ENCODE measurements around the gene ACHE.

The ACHE gene

GRCh38 chr7:100885440-100886141, 10.1 kb downstream of the ACHE start:
- H3K27me3 ChIP-seq (ENCODE audit: control insufficient read depth in 5 of 5, insufficient read depth in 4 of 5, low read length in 5 of 5) = peaks cover 0 to under 1% (median 0%) of the 10 kb centered on the region in 5 donors
- no peak overlapping the region for H3K4me3 ChIP-seq (ENCODE audit: low read depth in 1 of 5, low read length in 5 of 5)
- no peak overlapping the region for H3K9ac ChIP-seq (ENCODE audit: low read length in 5 of 5)
- no peaks in the 10 kb centered on the region for H3K9me3 ChIP-seq (ENCODE audit: control insufficient read depth in 5 of 5, low read length in 5 of 5)
- peaks cover 0 to 80% (median 77%) of the 10 kb centered on the region in 5 donors for H3K36me3 ChIP-seq (ENCODE audit: control insufficient read depth in 5 of 5, insufficient read depth in 5 of 5, low read length in 5 of 5)
- peaks cover 1 to 35% (median 32%) of the 10 kb centered on the region in 5 donors for H3K4me1 ChIP-seq (ENCODE audit: control insufficient read depth in 5 of 5, insufficient read depth in 5 of 5, low read length in 5 of 5)
- H3K27ac ChIP-seq (ENCODE audit: low read depth, low read length) = no peak overlapping the region

GRCh38 chr7:100884736-100885439, 10.8 kb downstream of the ACHE start:
- Histone ChIP-seq H3K36me3 (ENCODE audit: control insufficient read depth in 5 of 5, insufficient read depth in 5 of 5, low read length in 5 of 5) (peaks cover 0 to 83% (median 79%) of the 10 kb centered on the region in 5 donors), H3K4me1 (ENCODE audit: control insufficient read depth in 5 of 5, insufficient read depth in 5 of 5, low read length in 5 of 5) (peaks cover 1 to 28% (median 25%) of the 10 kb centered on the region in 5 donors), H3K27ac (ENCODE audit: low read depth, low read length) (no peak overlapping the region)

GRCh38 chr7:100882785-100883526, 12.7 kb downstream of the ACHE start:
- peak overlapping the region in 1 of 5 donors; percentile 49 for H3K9ac ChIP-seq (ENCODE audit: low read length in 5 of 5)
- no peak overlapping the region for H3K27ac ChIP-seq (ENCODE audit: low read depth, low read length)
- peaks cover 0 to 86% (median 76%) of the 10 kb centered on the region in 5 donors for H3K36me3 ChIP-seq (ENCODE audit: control insufficient read depth in 5 of 5, insufficient read depth in 5 of 5, low read length in 5 of 5)

More at GRCh38 chr7:100884736-100885439, 10.8 kb downstream of the ACHE start:
- Histone ChIP-seq H3K27me3 (ENCODE audit: control insufficient read depth in 5 of 5, insufficient read depth in 4 of 5, low read length in 5 of 5) (no peaks in the 10 kb centered on the region), H3K9me3 (ENCODE audit: control insufficient read depth in 5 of 5, low read length in 5 of 5) (no peaks in the 10 kb centered on the region), H3K9ac (ENCODE audit: low read length in 5 of 5) (no peak overlapping the region), H3K4me3 (ENCODE audit: low read depth in 1 of 5, low read length in 5 of 5) (no peak overlapping the region)

GRCh38 chr7:100882201-100882600, 13.5 kb downstream of the ACHE start:
- H3K36me3 ChIP-seq (ENCODE audit: control insufficient read depth in 5 of 5, insufficient read depth in 5 of 5, low read length in 5 of 5) = peaks cover 0 to 82% (median 69%) of the 10 kb centered on the region in 5 donors
- peaks cover 0 to 9% (median 3%) of the 10 kb centered on the region in 5 donors for H3K4me1 ChIP-seq (ENCODE audit: control insufficient read depth in 5 of 5, insufficient read depth in 5 of 5, low read length in 5 of 5)
- H3K9me3 ChIP-seq (ENCODE audit: control insufficient read depth in 5 of 5, low read length in 5 of 5) = no peaks in the 10 kb centered on the region

More at GRCh38 chr7:100882785-100883526, 12.7 kb downstream of the ACHE start:
- peaks cover 0 to 13% (median 10%) of the 10 kb centered on the region in 5 donors for H3K4me1 ChIP-seq (ENCODE audit: control insufficient read depth in 5 of 5, insufficient read depth in 5 of 5, low read length in 5 of 5)
- H3K9me3 ChIP-seq (ENCODE audit: control insufficient read depth in 5 of 5, low read length in 5 of 5) = no peaks in the 10 kb centered on the region
- no peaks in the 10 kb centered on the region for H3K27me3 ChIP-seq (ENCODE audit: control insufficient read depth in 5 of 5, insufficient read depth in 4 of 5, low read length in 5 of 5)
- H3K4me3 ChIP-seq (ENCODE audit: low read depth in 1 of 5, low read length in 5 of 5) = no peak overlapping the region

GRCh38 chr7:100881136-100881535, 14.6 kb downstream of the ACHE start:
- Histone ChIP-seq H3K9ac (ENCODE audit: low read length in 5 of 5) (no peak overlapping the region), H3K4me3 (ENCODE audit: low read depth in 1 of 5, low read length in 5 of 5) (no peak overlapping the region), H3K27me3 (ENCODE audit: control insufficient read depth in 5 of 5, insufficient read depth in 4 of 5, low read length in 5 of 5) (no peaks in the 10 kb centered on the region), H3K9me3 (ENCODE audit: control insufficient read depth in 5 of 5, low read length in 5 of 5) (no peaks in the 10 kb centered on the region), H3K4me1 (ENCODE audit: control insufficient read depth in 5 of 5, insufficient read depth in 5 of 5, low read length in 5 of 5) (peaks cover 5 to 14% (median 8%) of the 10 kb centered on the region in 5 donors), H3K36me3 (ENCODE audit: control insufficient read depth in 5 of 5, insufficient read depth in 5 of 5, low read length in 5 of 5) (peaks cover 0 to 73% (median 58%) of the 10 kb centered on the region in 5 donors), H3K27ac (ENCODE audit: low read depth, low read length) (no peak overlapping the region)

More at GRCh38 chr7:100882201-100882600, 13.5 kb downstream of the ACHE start:
- Histone ChIP-seq H3K4me3 (ENCODE audit: low read depth in 1 of 5, low read length in 5 of 5) (no peak overlapping the region), H3K9ac (ENCODE audit: low read length in 5 of 5) (no peak overlapping the region), H3K27me3 (ENCODE audit: control insufficient read depth in 5 of 5, insufficient read depth in 4 of 5, low read length in 5 of 5) (no peaks in the 10 kb centered on the region), H3K27ac (ENCODE audit: low read depth, low read length) (no peak overlapping the region)

- Histone ChIP-seq H3K9ac (ENCODE audit: low read length in 5 of 5) (no peak overlapping the region), H3K27me3 (ENCODE audit: control insufficient read depth in 5 of 5, insufficient read depth in 4 of 5, low read length in 5 of 5) (no peaks in the 10 kb centered on the region), H3K9me3 (ENCODE audit: control insufficient read depth in 5 of 5, low read length in 5 of 5) (no peaks in the 10 kb centered on the region), H3K4me1 (ENCODE audit: control insufficient read depth in 5 of 5, insufficient read depth in 5 of 5, low read length in 5 of 5) (peaks cover 7 to 19% (median 13%) of the 10 kb centered on the region in 5 donors), H3K27ac (ENCODE audit: low read depth, low read length) (no peak overlapping the region), H3K36me3 (ENCODE audit: control insufficient read depth in 5 of 5, insufficient read depth in 5 of 5, low read length in 5 of 5) (peaks cover 0 to 68% (median 53%) of the 10 kb centered on the region in 5 donors), H3K4me3 (ENCODE audit: low read depth in 1 of 5, low read length in 5 of 5) (no peak overlapping the region)
Measured at GRCh38 chr7:100880645-100881044, 15.0 kb downstream of the ACHE start.

DNA sequence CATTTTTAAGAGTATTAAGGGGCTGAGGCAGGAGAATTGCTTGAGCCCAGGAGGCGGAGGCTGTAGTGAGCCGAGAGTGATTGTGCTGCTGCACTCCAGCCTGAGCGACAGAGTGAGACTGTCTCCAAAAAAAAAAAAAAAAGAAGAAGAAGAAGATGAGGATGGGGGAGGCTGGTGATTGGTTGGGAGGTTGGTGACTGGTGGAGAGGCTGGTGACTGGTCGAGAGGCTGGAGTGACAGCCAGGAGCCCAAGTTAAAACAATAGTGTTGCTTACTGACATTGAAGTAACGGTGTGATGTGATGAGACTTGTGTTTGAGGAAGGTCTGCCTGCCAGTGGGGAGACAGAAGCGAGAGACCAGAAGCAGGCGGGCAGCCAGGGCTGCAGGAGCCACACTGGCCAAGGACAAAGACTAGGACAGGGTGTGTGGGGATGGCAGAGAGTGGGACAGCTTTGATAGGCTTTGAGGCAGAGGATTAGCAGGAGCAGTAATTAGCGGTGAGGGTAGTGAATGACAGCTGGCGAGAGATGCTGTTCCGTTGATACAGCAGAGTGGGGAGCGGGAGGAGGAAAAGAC, 15.9 kb downstream of the ACHE start:
- H3K36me3 ChIP-seq (ENCODE audit: control insufficient read depth in 5 of 5, insufficient read depth in 5 of 5, low read length in 5 of 5) = peaks cover 0 to 59% (median 45%) of the 10 kb centered on the region in 5 donors
- no peak overlapping the region for H3K4me3 ChIP-seq (ENCODE audit: low read depth in 1 of 5, low read length in 5 of 5)
- H3K4me1 ChIP-seq (ENCODE audit: control insufficient read depth in 5 of 5, insufficient read depth in 5 of 5, low read length in 5 of 5) = peaks cover 9 to 23% (median 16%) of the 10 kb centered on the region in 5 donors
- no peak overlapping the region for H3K27ac ChIP-seq (ENCODE audit: low read depth, low read length)
- H3K27me3 ChIP-seq (ENCODE audit: control insufficient read depth in 5 of 5, insufficient read depth in 4 of 5, low read length in 5 of 5) = peaks cover 0 to 1% (median 0%) of the 10 kb centered on the region in 5 donors
- peak overlapping the region in 2 of 5 donors; percentile 28 to 41 for H3K9ac ChIP-seq (ENCODE audit: low read length in 5 of 5)
- no peaks in the 10 kb centered on the region for H3K9me3 ChIP-seq (ENCODE audit: control insufficient read depth in 5 of 5, low read length in 5 of 5)

DNA sequence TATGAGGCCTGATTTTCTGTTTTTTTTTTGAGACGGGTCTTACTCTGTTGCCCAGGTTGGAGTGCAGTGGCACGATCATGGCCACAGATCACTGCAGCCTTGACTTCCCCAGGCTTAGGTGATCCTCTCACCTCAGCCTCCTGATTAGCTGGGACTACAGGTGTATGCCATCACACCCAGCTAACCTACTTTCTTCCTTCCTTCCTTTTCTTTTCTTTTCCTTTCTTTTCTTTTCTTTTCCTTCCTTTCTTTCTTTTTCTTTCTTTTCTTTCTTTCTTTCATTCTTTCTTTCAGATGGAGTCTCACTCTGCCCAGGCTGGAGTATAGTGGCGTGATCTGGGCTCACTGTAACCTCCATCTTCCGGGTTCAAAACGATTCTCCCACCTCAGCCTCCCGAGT, 17.0 kb downstream of the ACHE start:
- peaks cover 10 to 34% (median 24%) of the 10 kb centered on the region in 5 donors for H3K4me1 ChIP-seq (ENCODE audit: control insufficient read depth in 5 of 5, insufficient read depth in 5 of 5, low read length in 5 of 5)
- peaks cover 0 to 2% (median 0%) of the 10 kb centered on the region in 5 donors for H3K27me3 ChIP-seq (ENCODE audit: control insufficient read depth in 5 of 5, insufficient read depth in 4 of 5, low read length in 5 of 5)
- H3K27ac ChIP-seq (ENCODE audit: low read depth, low read length) = no peak overlapping the region
- peak overlapping the region in 1 of 5 donors; percentile 51 for H3K9ac ChIP-seq (ENCODE audit: low read length in 5 of 5)
- H3K9me3 ChIP-seq (ENCODE audit: control insufficient read depth in 5 of 5, low read length in 5 of 5) = no peaks in the 10 kb centered on the region
- peaks cover 0 to 51% (median 35%) of the 10 kb centered on the region in 5 donors for H3K36me3 ChIP-seq (ENCODE audit: control insufficient read depth in 5 of 5, insufficient read depth in 5 of 5, low read length in 5 of 5)
- H3K4me3 ChIP-seq (ENCODE audit: low read depth in 1 of 5, low read length in 5 of 5) = no peak overlapping the region

GRCh38 chr7:100878013-100878412, 17.7 kb downstream of the ACHE start:
- Histone ChIP-seq H3K4me1 (ENCODE audit: control insufficient read depth in 5 of 5, insufficient read depth in 5 of 5, low read length in 5 of 5) (peaks cover 10 to 34% (median 25%) of the 10 kb centered on the region in 5 donors), H3K9me3 (ENCODE audit: control insufficient read depth in 5 of 5, low read length in 5 of 5) (no peaks in the 10 kb centered on the region)

More at GRCh38 chr7:100878013-100878412, 17.7 kb downstream of the ACHE start:
- no peak overlapping the region for H3K27ac ChIP-seq (ENCODE audit: low read depth, low read length)
- peak overlapping the region in 1 of 5 donors; percentile 51 for H3K9ac ChIP-seq (ENCODE audit: low read length in 5 of 5)
- no peak overlapping the region for H3K4me3 ChIP-seq (ENCODE audit: low read depth in 1 of 5, low read length in 5 of 5)
- peaks cover 0 to 2% (median 0%) of the 10 kb centered on the region in 5 donors for H3K27me3 ChIP-seq (ENCODE audit: control insufficient read depth in 5 of 5, insufficient read depth in 4 of 5, low read length in 5 of 5)
- peaks cover 0 to 51% (median 31%) of the 10 kb centered on the region in 5 donors for H3K36me3 ChIP-seq (ENCODE audit: control insufficient read depth in 5 of 5, insufficient read depth in 5 of 5, low read length in 5 of 5)

All from subcutaneous abdominal adipose tissue (tissue), 5 donors.